ENCODE measurements around the gene WNT5A. TPM values are rescaled to one million over a fixed set of nuclear protein-coding genes. Genes with fewer than 3 reads are reported as not detected.

WNT5A gene
- total RNA-seq, 1 donor from 2014 or later: 10.7 TPM

GRCh38 chr3:55514962-55515361 is 27.9 kb upstream of the WNT5A start:
- no peak for TF ChIP-seq CTCF (IDR thresholded peaks at IDR 0.05; ENCODE audit: insufficient read depth, low read length, poor library complexity, severe bottlenecking)
- no peaks in the 10 kb centered on the region for H3K36me3 ChIP-seq (ENCODE audit: control insufficient read depth, insufficient read depth, low read length)
- no peak for DNase-seq (ENCODE audit: low read depth)
- H3K4me3 ChIP-seq (ENCODE audit: low read depth, low read length): no peak overlapping the region
- H3K27me3 ChIP-seq (ENCODE audit: control insufficient read depth, insufficient read depth, low read length): no peaks in the 10 kb centered on the region

- no peak for DNase-seq (ENCODE audit: low read depth)
- TF ChIP-seq CTCF (IDR thresholded peaks at IDR 0.05; ENCODE audit: insufficient read depth, low read length, poor library complexity, severe bottlenecking): no peak
- no peak overlapping the region for H3K4me3 ChIP-seq (ENCODE audit: low read depth, low read length)
These were observed 25.7 kb upstream of the WNT5A start for GRCh38 chr3:55512571-55513343.

GRCh38 chr3:55511895-55512570 is 24.9 kb upstream of the WNT5A start:
- no peaks in the 10 kb centered on the region for H3K27me3 ChIP-seq (ENCODE audit: control insufficient read depth, insufficient read depth, low read length)
- DNase-seq (ENCODE audit: low read depth): no peak
- TF ChIP-seq CTCF (IDR thresholded peaks at IDR 0.05; ENCODE audit: insufficient read depth, low read length, poor library complexity, severe bottlenecking): no peak
- H3K4me3 ChIP-seq (ENCODE audit: low read depth, low read length): no peak overlapping the region
- no peaks in the 10 kb centered on the region for H3K36me3 ChIP-seq (ENCODE audit: control insufficient read depth, insufficient read depth, low read length)

More at GRCh38 chr3:55512571-55513343, 25.7 kb upstream of the WNT5A start:
- Histone ChIP-seq H3K36me3 (ENCODE audit: control insufficient read depth, insufficient read depth, low read length) (no peaks in the 10 kb centered on the region), H3K27me3 (ENCODE audit: control insufficient read depth, insufficient read depth, low read length) (no peaks in the 10 kb centered on the region)

DNA sequence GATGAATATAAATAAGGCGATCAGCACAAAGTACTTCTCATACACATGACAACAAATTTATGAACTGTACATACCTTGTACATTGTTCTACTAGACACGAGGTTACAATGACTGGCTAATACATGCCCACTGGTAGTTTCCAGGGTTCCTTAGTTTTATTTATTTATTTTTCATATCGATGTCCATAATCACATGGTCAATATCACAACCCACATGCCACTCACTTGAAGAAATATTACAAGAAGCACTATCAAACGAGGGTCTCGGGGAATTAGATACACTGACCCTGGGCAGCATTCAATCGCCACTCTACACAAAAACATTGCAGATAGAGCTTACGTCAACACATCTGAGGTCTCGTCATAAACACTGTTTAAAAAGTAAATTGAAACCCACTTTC is 21.2 kb upstream of the WNT5A start:
- no peak for TF ChIP-seq CTCF (IDR thresholded peaks at IDR 0.05; ENCODE audit: insufficient read depth, low read length, poor library complexity, severe bottlenecking)
- Histone ChIP-seq H3K27me3 (ENCODE audit: control insufficient read depth, insufficient read depth, low read length) (no peaks in the 10 kb centered on the region), H3K36me3 (ENCODE audit: control insufficient read depth, insufficient read depth, low read length) (no peaks in the 10 kb centered on the region), H3K4me3 (ENCODE audit: low read depth, low read length) (no peak overlapping the region)
- no peak for DNase-seq (ENCODE audit: low read depth)

DNA sequence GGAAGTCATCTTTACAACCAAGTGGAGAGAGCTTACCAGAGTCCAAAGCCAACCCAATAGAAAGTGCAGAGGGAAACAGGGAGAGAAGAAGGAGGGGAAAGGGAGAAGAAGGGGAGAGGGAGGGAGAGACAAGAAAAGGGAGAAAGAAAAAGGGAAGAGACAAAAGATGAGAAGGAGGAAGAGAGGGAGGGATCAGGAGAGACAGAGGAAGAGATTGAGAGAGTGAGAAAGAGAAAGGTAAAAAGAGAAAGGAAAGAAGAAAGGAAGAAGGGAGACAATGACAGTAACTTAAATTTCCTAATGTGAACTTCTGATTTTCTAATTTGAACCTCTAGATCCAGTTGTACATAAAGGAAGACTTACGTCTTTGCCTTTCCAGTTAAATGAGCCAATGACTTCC is 20.7 kb upstream of the WNT5A start:
- Histone ChIP-seq H3K27me3 (ENCODE audit: control insufficient read depth, insufficient read depth, low read length) (no peaks in the 10 kb centered on the region), H3K36me3 (ENCODE audit: control insufficient read depth, insufficient read depth, low read length) (no peaks in the 10 kb centered on the region), H3K4me3 (ENCODE audit: low read depth, low read length) (no peak overlapping the region)
- no peak for TF ChIP-seq CTCF (IDR thresholded peaks at IDR 0.05; ENCODE audit: insufficient read depth, low read length, poor library complexity, severe bottlenecking)
- no peak for DNase-seq (ENCODE audit: low read depth)
